HG03175 (cell line): ENCODE results near the gene TTC34.
"Not testable (repeated sequence)": the region's sequence is repeated elsewhere in the genome, so short reads cannot be mapped to it uniquely, and the experiment has no call there.

Experiments
- ATAC-seq: cut with Tn5 transposase; IDR thresholded peaks from one replicate; pipeline ENCODE4 v1.9.1; 2021; ENCODE audit warnings: mild to moderate bottlenecking, moderate library complexity; ENCODE audit not compliant: unreplicated experiment

TTC34 gene

GRCh38 chr1:2781627-2782026 is 19.9 kb downstream of the TTC34 start:
- ATAC-seq: no peak

- ATAC-seq: no peak
These were observed 23.3 kb downstream of the TTC34 start for GRCh38 chr1:2778220-2778592.

GRCh38 chr1:2777424-2778219 is 23.9 kb downstream of the TTC34 start:
- no peak for ATAC-seq

GRCh38 chr1:2775333-2775732 is 26.2 kb downstream of the TTC34 start:
- not testable (repeated sequence) for ATAC-seq

- not testable (repeated sequence) for ATAC-seq
These were observed 33.4 kb downstream of the TTC34 start for GRCh38 chr1:2768052-2768451.

GRCh38 chr1:2759433-2759832 is 42.1 kb downstream of the TTC34 start:
- ATAC-seq: not testable (repeated sequence)

GRCh38 chr1:2757519-2757918 is 44.0 kb downstream of the TTC34 start:
- not testable (repeated sequence) for ATAC-seq

GRCh38 chr1:2755426-2755825 is 46.1 kb downstream of the TTC34 start:
- ATAC-seq: not testable (repeated sequence)

- not testable (repeated sequence) for ATAC-seq
These were observed 46.9 kb downstream of the TTC34 start for GRCh38 chr1:2754597-2754996.

- ATAC-seq: not testable (repeated sequence)
These were observed 49.0 kb downstream of the TTC34 start for GRCh38 chr1:2752503-2752902.

GRCh38 chr1:2751866-2752265 is 49.6 kb downstream of the TTC34 start:
- not testable (repeated sequence) for ATAC-seq

- ATAC-seq: not testable (repeated sequence)
These were observed 50.4 kb downstream of the TTC34 start for GRCh38 chr1:2750766-2751730.

GRCh38 chr1:2750041-2750680 is 51.3 kb downstream of the TTC34 start:
- not testable (repeated sequence) for ATAC-seq

GRCh38 chr1:2748626-2749025 is 52.9 kb downstream of the TTC34 start:
- ATAC-seq: not testable (repeated sequence)

- ATAC-seq: not testable (repeated sequence)
These were observed 106.7 kb downstream of the TTC34 start for GRCh38 chr1:2694796-2695195.

- ATAC-seq: not testable (repeated sequence)
These were observed 111.3 kb downstream of the TTC34 start for GRCh38 chr1:2690180-2690579.

- ATAC-seq: not testable (repeated sequence)
These were observed 113.2 kb downstream of the TTC34 start for GRCh38 chr1:2688336-2688665.

- ATAC-seq: not testable (repeated sequence)
These were observed 113.7 kb downstream of the TTC34 start for GRCh38 chr1:2687638-2688335.

GRCh38 chr1:2687174-2687591 is 114.3 kb downstream of the TTC34 start:
- ATAC-seq: not testable (repeated sequence)

GRCh38 chr1:2686091-2686863 is 115.2 kb downstream of the TTC34 start:
- ATAC-seq: not testable (repeated sequence)
